BJ (cell line): ENCODE data around the gene HK2. TPM values are rescaled to one million over a fixed set of nuclear protein-coding genes. Genes with fewer than 3 reads are reported as not detected.
"Not testable (repeated sequence)": the region's sequence is repeated elsewhere in the genome, so short reads cannot be mapped to it uniquely, and the experiment has no call there.

Experiments
- CTCF ChIA-PET: fragments of 350-600 bp; formaldehyde crosslinking; extraction: SDS; loops from one replicate; lab custom pipeline; 2021; ENCODE audit warnings: antibody characterized with exemption, inconsistent platforms; lab: Yijun Ruan, JAX
- POLR2A ChIA-PET: fragments of 300-600 bp; sonication (Branson Sonifier 250); formaldehyde crosslinking; extraction: SDS; loops from one replicate; lab custom pipeline; 2021; ENCODE audit warnings: antibody characterized with exemption; lab: Charles Lee
- DNase-seq: peaks from one replicate; pipeline ENCODE4 v3.0.0-alpha.2; 2011; ENCODE audit warnings: low read depth
- H3K27me3 ChIP-seq: 2 replicates; pipeline ENCODE4 v1.6.0; 2011; ENCODE audit warnings: low read length; ENCODE audit not compliant: control insufficient read depth, insufficient read depth
- H3K36me3 ChIP-seq: 2 replicates; pipeline ENCODE4 v1.5.1; 2011; ENCODE audit warnings: low read length; ENCODE audit not compliant: control insufficient read depth, insufficient read depth
- H3K4me3 ChIP-seq: 2 replicates; pipeline ENCODE4 v1.5.1; 2011; ENCODE audit warnings: low read depth, mild to moderate bottlenecking, control low read depth, low read length
- polyA plus RNA-seq: library from polyadenylated mRNA; depleted of rRNA; stranded (reverse); fragments of >200 nt; gene quantifications from 2 replicates; pipeline ENCODE4 v1.2.3, GENCODE V29; 2011
- TF ChIP-seq, protein P1 (sequence below): IDR thresholded peaks from 2 replicates; pipeline ENCODE4 v1.5.1; 2011; ENCODE audit warnings: low read depth, mild to moderate bottlenecking, control low read depth, inconsistent platforms, low read length, moderate library complexity; ENCODE audit not compliant: insufficient read depth

Gene HK2
- polyA plus RNA-seq, 1 experiment, result 21.8 TPM

DNA sequence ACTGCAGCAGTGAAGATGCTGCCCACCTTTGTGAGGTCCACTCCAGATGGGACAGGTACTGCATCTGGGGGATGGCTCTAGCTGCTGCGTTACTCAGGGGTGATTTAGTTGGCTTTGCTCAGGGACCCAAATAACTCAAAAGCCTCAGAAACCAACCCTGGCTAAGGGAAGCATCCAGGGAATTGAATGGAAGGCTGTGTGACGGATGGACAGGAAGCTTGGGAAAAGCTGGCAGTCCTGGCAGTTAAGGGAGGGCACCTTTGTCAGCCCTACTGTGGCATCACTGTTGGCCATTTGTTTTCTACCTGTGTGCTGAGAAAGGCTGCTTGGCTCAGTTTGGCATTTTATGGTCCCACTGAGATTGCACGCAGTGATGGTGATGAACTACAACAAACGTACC, 20.5 kb downstream of the HK2 start:
- ChIA-PET CTCF (interaction anchor here (0.8 kb wide), 1 partner anchor 9 kb away, joined by 3 read pairs; no protein-coding TSS in a partner anchor), POLR2A (no interaction called here)
- no peak for DNase-seq
- Histone ChIP-seq H3K4me3 (no peak overlapping the region), H3K36me3 (peaks cover 9% of the 10 kb centered on the region), H3K27me3 (no peaks in the 10 kb centered on the region)
- TF ChIP-seq, protein P1, sequence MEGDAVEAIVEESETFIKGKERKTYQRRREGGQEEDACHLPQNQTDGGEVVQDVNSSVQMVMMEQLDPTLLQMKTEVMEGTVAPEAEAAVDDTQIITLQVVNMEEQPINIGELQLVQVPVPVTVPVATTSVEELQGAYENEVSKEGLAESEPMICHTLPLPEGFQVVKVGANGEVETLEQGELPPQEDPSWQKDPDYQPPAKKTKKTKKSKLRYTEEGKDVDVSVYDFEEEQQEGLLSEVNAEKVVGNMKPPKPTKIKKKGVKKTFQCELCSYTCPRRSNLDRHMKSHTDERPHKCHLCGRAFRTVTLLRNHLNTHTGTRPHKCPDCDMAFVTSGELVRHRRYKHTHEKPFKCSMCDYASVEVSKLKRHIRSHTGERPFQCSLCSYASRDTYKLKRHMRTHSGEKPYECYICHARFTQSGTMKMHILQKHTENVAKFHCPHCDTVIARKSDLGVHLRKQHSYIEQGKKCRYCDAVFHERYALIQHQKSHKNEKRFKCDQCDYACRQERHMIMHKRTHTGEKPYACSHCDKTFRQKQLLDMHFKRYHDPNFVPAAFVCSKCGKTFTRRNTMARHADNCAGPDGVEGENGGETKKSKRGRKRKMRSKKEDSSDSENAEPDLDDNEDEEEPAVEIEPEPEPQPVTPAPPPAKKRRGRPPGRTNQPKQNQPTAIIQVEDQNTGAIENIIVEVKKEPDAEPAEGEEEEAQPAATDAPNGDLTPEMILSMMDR, result no peak

DNA sequence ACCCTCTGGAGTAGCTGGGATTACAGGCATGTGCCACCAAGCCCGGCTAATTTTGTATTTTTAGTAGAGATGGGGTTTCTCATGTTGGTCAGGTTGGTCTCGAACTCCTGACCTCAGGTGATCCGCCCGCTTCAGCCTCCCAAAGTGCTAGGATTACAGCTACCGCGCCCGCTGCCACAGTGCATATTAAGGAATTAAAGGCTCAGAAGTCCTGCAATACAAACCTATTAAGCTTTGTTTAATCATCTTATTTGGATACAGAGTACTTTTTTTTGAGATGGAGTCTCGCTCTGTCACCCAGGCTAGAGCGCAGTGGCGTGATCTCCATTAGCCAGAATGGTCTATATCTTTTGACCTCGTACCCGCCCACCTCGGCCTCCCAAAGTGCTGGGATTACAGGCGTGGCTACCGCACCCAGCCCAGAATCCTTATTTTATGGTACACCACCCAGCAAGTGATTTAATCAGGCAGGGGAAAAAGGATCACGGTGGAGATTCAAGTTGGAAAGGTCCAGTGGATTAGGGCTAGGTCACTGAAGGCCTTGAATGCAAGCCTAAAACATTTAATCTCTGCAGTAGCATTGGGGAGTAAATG, 21.3 kb downstream of the HK2 start:
- H3K36me3 ChIP-seq, H3K4me3 ChIP-seq, H3K27me3 ChIP-seq, DNase-seq, POLR2A ChIA-PET: not testable (repeated sequence)
- CTCF ChIA-PET, result interaction anchor here (0.6 to 1.9 kb wide), 3 partner anchors 8 to 20 kb away, joined by 3 to 6 read pairs (median 3); no protein-coding TSS in a partner anchor

DNA sequence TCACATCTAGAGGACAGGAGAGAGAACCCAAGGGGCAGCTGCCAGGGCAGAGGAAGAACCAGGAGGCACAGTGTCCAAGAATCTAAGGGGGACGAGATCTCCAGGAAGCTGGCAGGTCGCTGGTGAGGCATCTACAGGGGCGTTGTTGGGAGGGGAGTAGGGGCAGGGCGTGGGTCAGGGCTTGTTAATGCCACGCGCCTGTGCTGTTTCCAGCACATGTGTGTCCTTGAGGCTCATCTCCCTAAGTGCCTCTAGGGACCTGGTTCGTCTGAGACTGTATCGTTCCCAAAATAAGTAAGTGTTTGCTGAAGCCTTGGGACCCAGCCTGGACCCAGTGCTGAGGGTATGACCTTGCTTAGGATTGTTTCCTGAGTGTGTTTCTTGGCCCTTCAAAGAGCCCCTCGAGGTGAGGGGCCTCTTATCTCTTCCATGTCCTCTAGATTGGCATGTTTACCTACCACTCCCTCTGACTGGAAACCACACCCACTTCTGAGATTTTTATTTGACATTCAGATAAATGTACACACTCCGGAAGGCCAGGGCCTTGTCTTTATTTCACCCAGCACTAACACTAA, 22.2 kb downstream of the HK2 start:
- CTCF ChIA-PET, result interaction anchor here (0.9 to 1.9 kb wide), 3 partner anchors 19 to 165 kb away, joined by 3 to 6 read pairs (median 3); partner anchors contain the start of gene HK2

DNA sequence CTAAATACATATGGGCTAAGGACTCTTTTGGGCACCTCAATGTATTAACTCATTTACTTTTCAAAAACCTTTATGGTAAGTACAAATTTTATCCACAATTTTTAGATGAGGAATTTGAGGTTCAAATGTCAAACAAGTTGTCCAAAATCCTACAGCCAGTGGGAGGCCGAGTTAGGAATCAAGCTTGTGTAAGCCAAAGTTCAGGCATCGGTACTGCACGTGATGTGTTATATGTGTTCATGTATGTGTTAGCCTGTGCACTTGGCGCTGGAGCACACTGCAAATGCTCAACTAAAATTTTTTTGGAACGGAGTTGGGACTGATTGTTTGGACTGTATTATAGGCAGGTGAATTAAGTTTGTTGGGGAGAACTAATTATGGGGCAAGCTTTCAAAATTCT, 22.7 kb downstream of the HK2 start:
- TF ChIP-seq, protein P1, result no peak
- H3K27me3 ChIP-seq, result no peaks in the 10 kb centered on the region
- peaks cover 9% of the 10 kb centered on the region for H3K36me3 ChIP-seq
- DNase-seq, result no peak
- H3K4me3 ChIP-seq, result no peak overlapping the region
- POLR2A ChIA-PET, result no interaction called here
- CTCF ChIA-PET, result interaction anchor here (0.9 to 1.9 kb wide), 3 partner anchors 19 to 166 kb away, joined by 3 to 6 read pairs (median 3); partner anchors contain the start of gene HK2

More for the DNA sequence above, 22.2 kb downstream of the HK2 start:
- TF ChIP-seq, protein P1, result no peak
- Histone ChIP-seq H3K27me3 (no peaks in the 10 kb centered on the region), H3K4me3 (no peak overlapping the region), H3K36me3 (peaks cover 9% of the 10 kb centered on the region)
- POLR2A ChIA-PET, result no interaction called here
- DNase-seq, result no peak

DNA sequence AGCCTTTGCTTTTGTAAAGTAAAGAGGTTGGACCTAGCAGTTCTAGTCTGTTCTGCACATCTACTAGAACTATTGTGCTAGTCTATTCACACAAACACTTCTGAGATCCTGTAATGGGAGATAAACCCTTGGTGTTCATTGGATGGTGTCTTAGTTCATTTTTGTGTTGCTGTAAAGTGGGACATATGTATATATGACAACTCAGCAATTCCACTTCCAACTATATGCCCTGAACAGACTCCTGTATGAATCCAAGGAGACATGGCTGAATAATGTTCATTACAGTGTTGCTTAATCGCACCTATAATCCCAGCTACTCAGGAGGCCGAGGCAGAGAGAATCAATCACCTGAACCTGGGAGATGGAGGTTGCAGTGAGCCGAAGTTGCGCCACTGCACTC, 23.3 kb downstream of the HK2 start:
- POLR2A ChIA-PET, result no interaction called here

More for the DNA sequence above, 23.3 kb downstream of the HK2 start:
- Histone ChIP-seq H3K4me3 (no peak overlapping the region), H3K27me3 (no peaks in the 10 kb centered on the region), H3K36me3 (peaks cover 9% of the 10 kb centered on the region)
- TF ChIP-seq, protein P1, result no peak
- no peak for DNase-seq
- CTCF ChIA-PET, result interaction anchor here (0.9 to 1.9 kb wide), 3 partner anchors 18 to 166 kb away, joined by 3 to 6 read pairs (median 3); partner anchors contain the start of gene HK2
